Right cardiac atrium (tissue), 5 donors: ENCODE data around the gene LEPR. TPM values are rescaled to one million over a fixed set of nuclear protein-coding genes. Genes with fewer than 3 reads are reported as not detected.
"Not testable (repeated sequence)": the region's sequence is repeated elsewhere in the genome, so short reads cannot be mapped to it uniquely, and the experiment has no call there.

Source experiments
- ATAC-seq, 2 donors: fragments of 200-7000 bp; cut with Tn5 transposase; one replicate each; pipeline versions ENCODE4 v1.8.0 to v1.9.1; 2020; ENCODE audit warnings: moderate library complexity in 2 of 2, mild to moderate bottlenecking in 1 of 2
- DNase-seq, 3 donors: peaks; one replicate each; pipeline ENCODE4 v3.0.0-alpha.2; 2020
- H3K27ac ChIP-seq: one replicate; pipeline ENCODE4 v1.5.1; 2013; ENCODE audit warnings: mild to moderate bottlenecking, low read length, control low read depth, moderate library complexity
- H3K27me3 ChIP-seq: one replicate; pipeline ENCODE4 v1.6.1; 2013; ENCODE audit not compliant: control insufficient read depth, insufficient read depth
- H3K4me1 ChIP-seq: one replicate; pipeline ENCODE4 v1.6.1; 2013; ENCODE audit warnings: low read length; ENCODE audit not compliant: control insufficient read depth, insufficient read depth
- H3K4me3 ChIP-seq: one replicate; pipeline ENCODE4 v1.5.1; 2013; ENCODE audit warnings: low read length, control low read depth
- H3K9me3 ChIP-seq: one replicate; pipeline ENCODE4 v1.6.1; 2013; ENCODE audit warnings: low read length; ENCODE audit not compliant: control insufficient read depth
- WGBS: extraction: QIAGEN DNeasy Blood & Tissue Kit; methylation state at CpG from one replicate; pipeline ENCODE4 v1.1.7; 2013; 5-methylcytosine and 5-hydroxymethylcytosine counted together
- intact Hi-C, 4 donors: fragments of 100-400 bp; cut with DNase I; formaldehyde crosslinking; loops; one replicate each; pipeline versions ENCODE4 v1.11.0 to v1.14.0; 2022 to 2023
- long read RNA-seq, 4 donors: library from polyadenylated mRNA; unstranded; transcript quantifications; one replicate each; pipeline ENCODE4 v2.0.0, GENCODE V29; 2020 to 2021
- polyA plus RNA-seq: library from polyadenylated mRNA; stranded (reverse); fragments of 200-250 nt; gene quantifications from one replicate; pipeline ENCODE4 v1.2.3, GENCODE V29; 2013
- total RNA-seq, 4 donors: library from RNA; stranded (reverse); fragmentation: NEBNext Ultra II Directional; extraction: Animal tissue kit (Norgen Biotek cat#: 25700); gene quantifications; one replicate each; pipeline ENCODE4 v1.2.1, GENCODE V29; 2021
- donor health status: healthy with polysubstance abuse.
- donor health status: DM: no; HTN: yes; CAD: no.
- donor health status: DM: no; HTN: no; CAD: no.
- donor health status: DM: no; HTN: yes; CAD: no; lungs with severe emphysema.
- donor health status: DM: yes; HTN: yes; CAD: no.

The LEPR gene
- total RNA-seq: 10 to 100 TPM; 10.2 to 27.3 (median 16.2) TPM
- polyA plus RNA-seq: 3.9 TPM
- long read RNA-seq, donor 1, full-length matches to known transcripts: 8 of 42 reads
- long read RNA-seq, donor 1, partial matches to known transcripts: 4 of 42 reads
- long read RNA-seq, donor 1, other reads (novel, unspliced or antisense): 30 of 42 reads
- long read RNA-seq, donor 2, full-length matches to known transcripts: 1 of 7 reads
- long read RNA-seq, donor 2, partial matches to known transcripts: 0 of 7 reads
- long read RNA-seq, donor 2, other reads (novel, unspliced or antisense): 6 of 7 reads
- long read RNA-seq, donor 3, full-length matches to known transcripts: 37 of 59 reads
- long read RNA-seq, donor 3, partial matches to known transcripts: 8 of 59 reads
- long read RNA-seq, donor 3, other reads (novel, unspliced or antisense): 14 of 59 reads
- long read RNA-seq, donor 4, full-length matches to known transcripts: 7 of 16 reads
- long read RNA-seq, donor 4, partial matches to known transcripts: 1 of 16 reads
- long read RNA-seq, donor 4, other reads (novel, unspliced or antisense): 8 of 16 reads

- Histone ChIP-seq H3K4me3 (peak within 1 kb of the TSS; percentile 81), H3K27ac (peak within 1 kb of the TSS; percentile 96), H3K27me3 (no peaks in the 10 kb centered on the region), H3K4me1 (peaks cover 10% of the 10 kb centered on the region), H3K9me3 (no peaks in the 10 kb centered on the region)
- ATAC-seq: no peak
- under 1% methylated on average over 60 of the region's 60 CpGs for WGBS
- no peak for DNase-seq
- intact Hi-C loops: loop anchor here in 2 of 4 donors (10.0 kb wide), 2 partner anchors 166 to 274 kb away; no protein-coding TSS in a partner anchor
Observed at GRCh38 chr1:65420590-65421350, at the start of gene LEPR, which contains the start of gene LEPROT. TSS of gene LEPR (plus strand) at chr1:65420668. CDS start at chr1:65565566, 144,898 bp downstream. TSS of gene LEPROT (plus strand) at chr1:65420668. CDS start at chr1:65420725, 57 bp downstream.

- Histone ChIP-seq H3K27me3 (no peaks in the 10 kb centered on the region), H3K9me3 (no peaks in the 10 kb centered on the region), H3K4me3 (no peak overlapping the region), H3K4me1 (no peaks in the 10 kb centered on the region), H3K27ac (no peak overlapping the region)
- 56% methylated on average over 3 of the region's 3 CpGs for WGBS
- ATAC-seq (peak in 1 of 2 donors; percentile 64), DNase-seq (no peak)
- intact Hi-C loops: no loop called here
Observed at GRCh38 chr1:65371544-65371943, 48.9 kb upstream of the LEPR start.

GRCh38 chr1:65372557-65372956 lies 47.9 kb upstream of the LEPR start:
- 62% methylated on average over 1 of the region's 1 CpG for WGBS
- Histone ChIP-seq H3K4me1 (no peaks in the 10 kb centered on the region), H3K4me3 (no peak overlapping the region), H3K27me3 (no peaks in the 10 kb centered on the region), H3K27ac (no peak overlapping the region), H3K9me3 (no peaks in the 10 kb centered on the region)
- DNase-seq: no peak
- no peak for ATAC-seq
- intact Hi-C loops: no loop called here

GRCh38 chr1:65377496-65378246 lies 42.8 kb upstream of the LEPR start:
- no peak overlapping the region for H3K4me3 ChIP-seq
- H3K27me3 ChIP-seq: no peaks in the 10 kb centered on the region
- 56% methylated on average over 4 of the region's 4 CpGs for WGBS
- H3K27ac ChIP-seq: no peak overlapping the region
- H3K4me1 ChIP-seq: no peaks in the 10 kb centered on the region
- ATAC-seq (no peak), DNase-seq (no peak)
- intact Hi-C loops: no loop called here
- H3K9me3 ChIP-seq: no peaks in the 10 kb centered on the region

GRCh38 chr1:65378247-65378946 lies 42.1 kb upstream of the LEPR start:
- no peak for ATAC-seq
- no peaks in the 10 kb centered on the region for H3K4me1 ChIP-seq
- intact Hi-C loops: no loop called here
- H3K4me3 ChIP-seq: no peak overlapping the region
- H3K27ac ChIP-seq: no peak overlapping the region
- DNase-seq: no peak
- H3K9me3 ChIP-seq: no peaks in the 10 kb centered on the region
- H3K27me3 ChIP-seq: no peaks in the 10 kb centered on the region
- 70% methylated on average over 2 of the region's 2 CpGs for WGBS

GRCh38 chr1:65384426-65384825 lies 36.0 kb upstream of the LEPR start:
- intact Hi-C loops, H3K9me3 ChIP-seq, ATAC-seq, H3K27me3 ChIP-seq, DNase-seq, H3K27ac ChIP-seq, H3K4me3 ChIP-seq, H3K4me1 ChIP-seq: not testable (repeated sequence)
- 87% methylated on average over 5 of the region's 5 CpGs for WGBS

GRCh38 chr1:65386439-65386838 lies 34.0 kb upstream of the LEPR start:
- Histone ChIP-seq H3K27me3 (no peaks in the 10 kb centered on the region), H3K9me3 (no peaks in the 10 kb centered on the region), H3K27ac (no peak overlapping the region), H3K4me1 (no peaks in the 10 kb centered on the region), H3K4me3 (no peak overlapping the region)
- intact Hi-C loops: no loop called here
- DNase-seq (peak in 1 of 3 donors; percentile 20), ATAC-seq (no peak)
- 91% methylated on average over 3 of the region's 3 CpGs for WGBS

- intact Hi-C loops: no loop called here
- 86% methylated on average over 2 of the region's 2 CpGs for WGBS
- no peak for ATAC-seq
Observed at GRCh38 chr1:65387821-65388220, 32.6 kb upstream of the LEPR start.

GRCh38 chr1:65388908-65389695 lies 31.4 kb upstream of the LEPR start:
- ATAC-seq (no peak), DNase-seq (no peak)
- Histone ChIP-seq H3K9me3 (no peaks in the 10 kb centered on the region), H3K27me3 (no peaks in the 10 kb centered on the region), H3K27ac (no peak overlapping the region), H3K4me3 (no peak overlapping the region), H3K4me1 (no peaks in the 10 kb centered on the region)
- 87% methylated on average over 3 of the region's 3 CpGs for WGBS
- intact Hi-C loops: no loop called here

More at GRCh38 chr1:65387821-65388220, 32.6 kb upstream of the LEPR start:
- H3K4me1 ChIP-seq: no peaks in the 10 kb centered on the region
- H3K4me3 ChIP-seq: no peak overlapping the region
- no peaks in the 10 kb centered on the region for H3K9me3 ChIP-seq
- DNase-seq: no peak
- no peaks in the 10 kb centered on the region for H3K27me3 ChIP-seq
- no peak overlapping the region for H3K27ac ChIP-seq
